ES-I3 (cell line): ENCODE data around the gene MCM6.
"Not testable (repeated sequence)": the region's sequence is repeated elsewhere in the genome, so short reads cannot be mapped to it uniquely, and the experiment has no call there.

Experiments
- H3K36me3 ChIP-seq: 2 replicates; pipeline ENCODE4 v1.6.1; 2013; ENCODE audit warnings: mild to moderate bottlenecking, low read length, control low read depth, moderate library complexity; ENCODE audit not compliant: insufficient read depth
- H3K4me1 ChIP-seq: 2 replicates; pipeline ENCODE4 v1.6.1; 2013; ENCODE audit warnings: mild to moderate bottlenecking, control low read depth, low read length; ENCODE audit not compliant: insufficient read depth
- H3K9ac ChIP-seq: 2 replicates; pipeline ENCODE4 v1.6.1; 2013; ENCODE audit warnings: low read depth, mild to moderate bottlenecking, low read length, moderate library complexity
- H3K9me3 ChIP-seq: 2 replicates; pipeline ENCODE4 v1.6.1; 2013; ENCODE audit warnings: mild to moderate bottlenecking, low read length, moderate library complexity; ENCODE audit not compliant: control insufficient read depth, insufficient read depth

MCM6 gene

DNA sequence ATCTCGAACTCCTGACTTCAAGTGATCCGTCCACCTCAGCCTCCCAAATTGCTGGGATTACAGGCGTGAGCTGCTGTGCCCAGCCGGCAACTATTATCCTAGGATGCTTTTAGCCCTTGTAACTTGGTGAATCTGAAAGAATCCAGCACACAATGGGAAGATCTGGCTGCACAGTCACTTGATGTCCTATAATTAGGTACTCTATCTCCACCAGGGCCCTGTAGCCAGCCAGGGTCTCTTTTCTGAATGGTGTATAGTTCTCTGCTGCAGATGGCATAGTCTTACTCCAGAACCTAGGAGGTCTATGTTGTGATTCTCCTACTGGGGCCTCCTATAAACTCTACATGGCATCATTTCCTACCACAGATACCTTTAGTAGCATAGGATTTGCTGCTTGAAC is 13.9 kb upstream of the MCM6 start:
- Histone ChIP-seq H3K36me3 (no peaks in the 10 kb centered on the region), H3K9ac (no peak overlapping the region), H3K9me3 (no peaks in the 10 kb centered on the region; the same call in 1 of the 2 replicates), H3K4me1 (peaks cover 4% of the 10 kb centered on the region)

DNA sequence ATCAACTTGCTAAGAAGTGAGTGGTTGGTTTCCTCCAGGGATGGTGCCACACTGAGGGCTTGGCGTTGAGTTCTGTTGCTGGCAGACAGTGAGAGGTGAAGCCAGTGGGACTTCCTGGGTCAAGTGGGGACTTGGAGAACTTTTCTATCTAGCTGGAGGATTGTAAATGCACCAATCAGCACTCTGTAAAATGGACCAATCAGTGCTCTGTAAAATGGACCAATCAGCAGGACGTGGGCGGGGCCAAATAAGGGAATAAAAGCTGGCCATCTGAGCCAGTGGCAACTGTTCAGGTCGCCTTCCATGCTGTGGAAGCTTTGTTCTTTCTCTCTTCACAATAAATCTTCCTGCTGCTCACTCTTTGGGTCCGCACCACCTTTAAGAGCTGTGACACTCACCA is 12.3 kb upstream of the MCM6 start:
- not testable (repeated sequence) for H3K9ac ChIP-seq, H3K4me1 ChIP-seq, H3K9me3 ChIP-seq, H3K36me3 ChIP-seq

DNA sequence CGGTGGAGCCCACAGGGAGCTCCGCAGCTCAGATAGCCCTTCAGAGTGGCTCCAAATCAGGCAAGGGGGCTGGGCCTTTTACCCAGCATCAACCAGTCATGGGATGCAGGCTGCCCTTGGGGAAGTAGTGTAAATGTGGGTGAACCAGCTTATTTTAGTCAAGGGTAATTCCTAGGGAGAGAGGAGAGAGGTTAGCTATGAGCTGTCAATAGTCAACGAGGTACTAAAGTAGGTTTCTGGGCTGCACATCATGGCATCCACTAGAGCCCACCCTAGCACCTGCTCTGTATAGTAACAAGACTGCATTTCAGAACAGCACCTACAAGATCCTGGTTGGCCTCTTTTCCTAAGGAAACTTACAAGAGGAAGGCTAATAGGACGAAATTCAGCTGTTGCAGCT is 9.5 kb upstream of the MCM6 start:
- Histone ChIP-seq H3K4me1 (peaks cover 4% of the 10 kb centered on the region), H3K9ac (no peak overlapping the region), H3K9me3 (no peaks in the 10 kb centered on the region; the same call in 1 of the 2 replicates), H3K36me3 (no peaks in the 10 kb centered on the region)

DNA sequence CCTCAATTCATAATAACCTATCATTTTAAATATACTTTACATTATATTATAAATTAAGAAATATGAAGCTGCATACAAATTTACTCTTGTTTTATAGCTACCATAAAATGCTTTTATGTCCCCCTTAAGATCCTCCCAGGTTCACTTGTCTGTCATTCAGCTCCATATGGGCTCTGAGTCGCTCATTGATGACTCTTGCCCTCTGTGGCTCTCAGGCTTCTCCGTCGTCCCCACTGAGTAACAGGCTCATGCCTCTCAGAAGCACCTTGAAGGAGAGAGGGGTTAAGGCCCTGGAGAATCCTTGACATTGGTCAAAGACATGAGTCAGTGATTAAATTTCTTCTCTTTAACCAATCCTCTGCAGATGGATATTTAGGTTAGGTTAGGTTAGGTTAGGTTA is 6.2 kb upstream of the MCM6 start:
- no peaks in the 10 kb centered on the region for H3K9me3 ChIP-seq

DNA sequence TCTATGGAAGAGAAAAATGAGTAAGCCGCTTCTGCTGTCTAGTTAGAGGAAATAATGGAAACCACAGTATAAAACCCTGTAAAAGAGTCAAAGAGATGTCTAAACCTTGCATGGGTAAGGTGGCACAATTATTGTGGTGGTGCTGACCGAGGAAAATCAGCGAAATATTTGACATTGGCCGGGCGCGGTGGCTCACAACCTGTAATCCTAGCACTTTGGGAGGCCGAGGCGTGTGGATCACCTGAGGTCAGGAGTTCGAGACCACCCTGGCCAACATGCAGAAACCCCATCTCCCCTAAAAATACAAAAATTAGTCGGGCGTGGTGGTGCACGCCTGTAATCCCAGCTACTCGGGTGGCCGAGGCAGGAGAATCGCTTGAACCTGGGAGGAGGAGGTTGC is 527 bp upstream of the MCM6 start:
- H3K9ac ChIP-seq, result peak overlapping the region; percentile 85
- H3K4me1 ChIP-seq, result not testable (repeated sequence)

More for the DNA sequence above, 6.2 kb upstream of the MCM6 start:
- Histone ChIP-seq H3K9ac (peak overlapping the region; percentile 15; the same call in 1 of the 2 replicates), H3K36me3 (no peaks in the 10 kb centered on the region), H3K4me1 (peaks cover 4% of the 10 kb centered on the region)

DNA sequence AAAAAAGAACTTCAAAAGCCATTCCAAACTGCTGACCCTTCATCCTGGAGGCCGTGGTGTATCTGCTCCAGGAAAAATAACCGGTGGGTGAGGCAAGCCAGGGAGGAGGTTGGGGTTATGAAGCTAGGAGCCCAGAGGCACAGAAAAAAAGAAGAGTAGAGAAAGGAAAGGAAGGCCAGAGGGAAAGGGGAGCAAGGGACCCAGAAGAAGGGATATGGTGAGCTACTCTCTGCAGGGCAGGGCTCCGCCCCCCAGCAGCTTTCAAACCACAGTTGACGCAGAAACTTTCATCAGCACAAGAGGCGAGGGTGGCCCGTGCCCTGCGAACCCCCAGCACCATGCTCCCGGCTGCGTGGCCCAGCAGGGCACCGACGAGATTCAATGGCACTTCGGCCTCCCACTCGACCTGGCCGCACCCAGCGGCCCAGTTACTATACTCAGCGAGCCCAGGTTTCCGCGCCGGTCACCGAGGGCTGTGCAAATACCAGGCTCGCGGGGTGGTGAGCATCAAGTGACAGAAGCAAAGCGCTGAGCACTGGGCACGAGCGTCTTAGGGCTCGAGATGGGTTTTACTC is 665 bp downstream of the MCM6 start:
- peaks cover 13% of the 10 kb centered on the region; the same call in 1 of the 2 replicates for H3K36me3 ChIP-seq
- peaks cover 9% of the 10 kb centered on the region; the same call in 1 of the 2 replicates for H3K4me1 ChIP-seq
- H3K9me3 ChIP-seq, result no peaks in the 10 kb centered on the region
- H3K9ac ChIP-seq, result peak overlapping the region; percentile 85

More for the DNA sequence above, 527 bp upstream of the MCM6 start:
- H3K9me3 ChIP-seq, H3K36me3 ChIP-seq: not testable (repeated sequence)

DNA sequence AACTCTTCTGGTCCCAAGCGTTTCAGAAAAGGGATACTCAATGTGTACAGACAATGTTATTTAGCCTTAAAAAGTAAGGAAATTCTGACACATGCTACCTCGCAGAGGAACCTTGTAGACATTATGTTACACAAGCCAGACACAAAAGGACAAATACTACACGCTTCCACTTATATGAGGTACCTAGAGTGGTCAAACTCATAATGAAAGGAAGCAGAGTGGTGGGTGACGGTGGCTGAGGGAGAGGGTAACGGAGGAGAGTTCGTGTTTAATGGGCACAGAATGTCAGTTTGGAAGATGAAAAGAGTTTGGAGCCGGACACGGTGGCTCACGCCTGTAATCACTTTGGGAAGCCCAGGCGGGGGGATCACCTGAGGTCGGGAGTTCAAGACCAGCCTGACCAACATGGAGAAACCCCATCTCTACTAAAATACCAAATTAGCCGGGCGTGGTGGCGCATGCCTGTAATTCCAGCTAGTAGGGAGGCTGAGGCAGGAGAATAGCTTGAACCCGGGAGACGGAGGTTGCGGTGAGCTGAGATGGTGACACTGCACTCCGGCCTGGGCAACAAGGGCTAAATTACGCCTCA is 1.4 kb downstream of the MCM6 start:
- Histone ChIP-seq H3K4me1 (peaks cover 9% of the 10 kb centered on the region; the same call in 1 of the 2 replicates), H3K9me3 (no peaks in the 10 kb centered on the region), H3K36me3 (peaks cover 20% of the 10 kb centered on the region; the same call in 1 of the 2 replicates), H3K9ac (peak overlapping the region; percentile 85; the same call in 1 of the 2 replicates)

DNA sequence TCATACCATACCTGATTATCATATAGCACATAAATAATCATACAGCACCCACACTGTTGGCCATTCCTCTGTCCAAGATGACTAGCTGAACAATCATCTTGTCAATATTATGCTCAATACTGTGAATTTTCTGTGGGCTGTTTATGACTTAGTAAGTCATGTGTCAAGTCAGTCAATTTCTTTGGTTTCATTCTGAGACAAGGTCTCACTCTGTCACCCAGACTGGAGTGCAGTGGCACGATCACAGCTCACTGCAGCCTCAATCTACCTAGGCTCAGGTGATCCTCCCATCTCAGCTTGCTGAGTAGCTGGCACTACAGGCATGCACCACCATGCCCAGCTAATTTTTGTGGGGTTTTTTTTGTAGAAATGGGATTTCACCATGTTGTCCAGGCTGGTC is 5.7 kb downstream of the MCM6 start:
- Histone ChIP-seq H3K9ac (no peak overlapping the region), H3K4me1 (peaks cover 9% of the 10 kb centered on the region; the same call in 1 of the 2 replicates), H3K36me3 (peaks cover 38% of the 10 kb centered on the region), H3K9me3 (no peaks in the 10 kb centered on the region)

DNA sequence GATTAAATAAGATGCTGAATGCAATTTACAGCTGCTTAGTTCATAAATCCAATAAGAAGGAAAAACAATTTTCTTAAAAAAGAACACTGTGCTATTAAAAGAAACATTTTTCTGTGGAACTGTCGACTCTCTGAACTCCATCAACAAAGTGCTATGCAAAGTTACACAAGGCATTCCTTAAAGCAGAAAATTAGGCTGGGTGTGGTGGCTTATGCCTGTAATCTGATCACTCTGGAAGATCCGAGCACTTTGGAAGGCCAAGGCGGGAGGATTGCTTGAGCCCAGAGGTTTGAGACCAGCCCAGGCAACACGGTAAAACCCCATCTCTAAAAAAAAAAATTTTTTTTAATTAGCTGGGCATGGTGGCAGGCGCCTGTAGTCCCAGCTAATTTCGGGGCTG is 13.0 kb downstream of the MCM6 start:
- H3K9me3 ChIP-seq, result no peaks in the 10 kb centered on the region
- H3K4me1 ChIP-seq, result no peaks in the 10 kb centered on the region
- H3K36me3 ChIP-seq, result peaks cover 36% of the 10 kb centered on the region
- H3K9ac ChIP-seq, result no peak overlapping the region

DNA sequence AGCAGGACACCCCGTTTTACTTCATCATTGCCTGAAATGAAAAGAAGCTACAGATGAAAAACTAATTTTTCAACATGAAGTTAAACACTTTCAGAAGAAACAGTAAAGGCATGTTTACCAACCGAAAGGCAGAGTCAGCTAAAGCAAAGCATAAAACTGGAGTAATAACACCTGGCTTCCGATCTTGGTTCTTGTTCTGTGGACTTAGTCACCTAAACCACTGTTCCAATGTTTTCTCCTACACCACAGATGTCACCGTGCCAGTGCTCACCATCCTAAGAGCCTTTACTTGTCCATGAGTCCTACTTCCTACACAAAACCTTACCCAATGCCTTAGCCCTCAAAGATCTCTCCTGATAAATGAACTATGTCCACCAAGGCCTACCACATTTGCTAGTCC is 13.5 kb downstream of the MCM6 start:
- Histone ChIP-seq H3K9ac (no peak overlapping the region), H3K4me1 (no peaks in the 10 kb centered on the region), H3K36me3 (peaks cover 35% of the 10 kb centered on the region), H3K9me3 (no peaks in the 10 kb centered on the region)

DNA sequence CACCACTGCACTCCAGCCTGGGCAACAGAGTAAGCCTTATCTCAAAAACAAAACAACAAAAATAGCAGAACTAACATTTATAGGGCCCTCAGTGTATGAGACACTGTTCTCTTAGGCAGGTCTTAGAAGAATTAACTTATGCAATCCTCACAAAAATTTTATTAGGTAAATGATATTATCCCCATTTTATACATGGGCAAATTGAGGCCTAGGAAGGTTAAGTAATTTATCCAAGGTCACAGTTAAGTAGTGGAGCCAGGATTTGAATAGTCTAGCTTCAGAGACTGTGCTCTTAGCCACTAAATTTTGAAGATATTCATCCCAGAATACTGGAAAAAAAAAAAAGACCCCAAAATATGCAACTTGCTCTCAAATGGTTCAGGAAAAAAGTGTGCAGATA is 22.8 kb downstream of the MCM6 start:
- peaks cover 35% of the 10 kb centered on the region for H3K36me3 ChIP-seq
- no peaks in the 10 kb centered on the region for H3K4me1 ChIP-seq
- no peak overlapping the region for H3K9ac ChIP-seq
- H3K9me3 ChIP-seq, result no peaks in the 10 kb centered on the region

DNA sequence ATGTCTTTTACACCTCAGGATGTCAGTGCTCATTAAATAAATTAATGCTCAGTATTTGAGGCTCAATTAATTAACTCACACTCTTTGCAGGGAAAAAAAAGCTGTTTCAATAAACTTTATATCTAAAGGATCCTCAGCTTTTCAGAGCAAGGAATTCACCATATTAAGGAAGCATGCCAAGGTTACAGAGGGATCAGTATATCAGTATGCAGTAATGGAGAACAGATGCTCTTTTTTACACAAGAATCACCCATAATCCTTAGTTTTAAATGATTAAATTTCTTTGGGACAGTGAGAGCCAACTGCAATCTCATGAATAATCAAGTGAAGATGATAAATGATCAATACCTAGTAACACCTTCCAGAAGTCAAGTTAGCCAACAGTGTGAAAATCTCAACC is 24.4 kb downstream of the MCM6 start:
- Histone ChIP-seq H3K9me3 (no peaks in the 10 kb centered on the region), H3K9ac (no peak overlapping the region), H3K36me3 (peaks cover 35% of the 10 kb centered on the region), H3K4me1 (no peaks in the 10 kb centered on the region)

DNA sequence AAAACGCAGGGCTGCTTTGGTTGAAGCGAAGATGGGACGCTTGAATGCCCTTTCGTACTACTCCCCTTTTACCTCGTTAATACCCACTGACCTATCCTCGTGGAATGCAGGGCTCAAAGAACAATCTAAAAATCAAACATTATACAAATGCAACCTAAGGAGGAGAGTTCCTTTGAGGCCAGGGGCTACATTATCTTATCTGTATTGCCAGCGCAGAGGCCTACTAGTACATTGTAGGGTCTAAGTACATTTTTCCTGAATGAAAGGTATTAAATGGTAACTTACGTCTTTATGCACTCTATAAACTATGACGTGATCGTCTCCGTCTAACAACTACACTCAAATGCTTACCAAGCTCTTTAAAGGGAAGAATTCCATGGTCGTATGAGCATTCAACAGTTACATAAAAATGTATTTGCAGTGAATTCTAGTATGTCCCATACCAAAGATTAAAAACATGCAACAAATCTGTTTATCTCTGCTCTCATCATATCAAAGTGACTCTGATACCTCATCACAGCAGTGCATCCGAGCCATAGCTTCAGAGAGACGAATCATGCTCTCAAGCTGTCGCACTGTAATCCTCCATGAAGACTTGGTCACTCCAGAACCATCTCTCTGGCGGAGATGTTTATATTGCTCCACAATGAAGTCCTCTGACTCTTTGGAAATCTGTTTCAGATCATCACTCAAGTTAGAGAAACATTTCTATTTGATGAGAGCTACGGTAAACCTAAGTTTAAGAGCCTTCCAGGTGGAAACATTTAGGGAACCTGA is 25.2 kb downstream of the MCM6 start:
- H3K4me1 ChIP-seq, result no peaks in the 10 kb centered on the region
- H3K9me3 ChIP-seq, result no peaks in the 10 kb centered on the region
- H3K36me3 ChIP-seq, result peaks cover 30% of the 10 kb centered on the region
- no peak overlapping the region for H3K9ac ChIP-seq

DNA sequence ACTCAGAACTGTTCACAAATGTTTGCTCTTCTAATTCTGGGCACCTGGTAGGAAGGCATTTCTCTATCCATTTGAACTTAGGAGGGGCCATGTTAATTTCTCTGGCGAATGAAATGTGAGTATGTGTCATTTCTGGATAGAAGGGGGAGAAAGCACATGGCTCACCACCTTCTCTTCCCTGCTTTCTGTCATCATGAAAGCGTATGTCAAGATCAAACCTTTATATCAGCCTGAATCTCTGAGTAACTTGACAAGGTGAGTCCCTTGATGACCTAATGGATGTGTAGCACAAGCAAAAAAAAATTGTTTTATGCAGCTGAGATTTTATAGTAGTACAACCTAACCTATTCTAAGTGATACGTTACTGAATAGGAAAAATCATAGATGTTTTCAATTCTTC is 27.2 kb downstream of the MCM6 start:
- peaks cover 35% of the 10 kb centered on the region for H3K36me3 ChIP-seq

DNA sequence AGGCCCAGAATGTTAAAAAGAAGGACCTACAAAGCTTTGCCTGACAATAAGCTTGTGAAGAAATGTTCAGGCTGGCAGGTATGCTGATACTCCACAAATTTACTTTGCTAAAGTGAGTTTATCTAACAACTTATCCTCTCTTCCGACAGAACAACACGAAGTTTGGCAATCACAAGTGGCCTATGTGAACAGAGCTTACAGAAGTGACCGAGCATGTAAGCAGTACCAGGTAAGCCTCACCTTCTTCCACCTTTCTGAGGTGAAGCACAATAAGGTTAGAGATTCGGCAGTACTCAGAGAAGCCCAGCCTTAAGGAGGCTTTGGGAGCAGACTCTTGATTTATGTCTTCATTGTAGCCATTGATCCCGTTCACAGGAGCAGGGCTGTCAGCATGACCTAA is 30.2 kb downstream of the MCM6 start:
- H3K9ac ChIP-seq, result no peak overlapping the region
- H3K36me3 ChIP-seq, result peaks cover 36% of the 10 kb centered on the region
- no peaks in the 10 kb centered on the region for H3K4me1 ChIP-seq
- H3K9me3 ChIP-seq, result no peaks in the 10 kb centered on the region

More for the DNA sequence above, 27.2 kb downstream of the MCM6 start:
- no peaks in the 10 kb centered on the region for H3K4me1 ChIP-seq
- H3K9me3 ChIP-seq, result no peaks in the 10 kb centered on the region
- H3K9ac ChIP-seq, result no peak overlapping the region
